Osteoblast (primary cell): ENCODE results near the gene DAB2IP. TPM values are rescaled to one million over a fixed set of nuclear protein-coding genes. Genes with fewer than 3 reads are reported as not detected.

Experiments
- DNase-seq: peaks from one replicate; pipeline ENCODE4 v3.0.0; 2011; ENCODE audit warnings: low spot score, mixed read lengths; ENCODE audit not compliant: insufficient read length; ENCODE audit errors: missing footprints
- H2AFZ ChIP-seq: 2 replicates; pipeline ENCODE4 v1.6.0; 2011; ENCODE audit warnings: mild to moderate bottlenecking, low read length
- H3K27ac ChIP-seq: 2 replicates; pipeline ENCODE4 v1.5.1; 2011; ENCODE audit warnings: mild to moderate bottlenecking, low read depth, low read length, moderate library complexity
- H3K27me3 ChIP-seq: 2 replicates; pipeline ENCODE4 v1.6.0; 2012; ENCODE audit warnings: mild to moderate bottlenecking, control low read depth, inconsistent platforms, low read length, moderate library complexity; ENCODE audit not compliant: insufficient read depth
- H3K36me3 ChIP-seq: 2 replicates; pipeline ENCODE4 v1.5.1; 2011; ENCODE audit warnings: mild to moderate bottlenecking, low read length, control low read depth, moderate library complexity; ENCODE audit not compliant: insufficient read depth
- H3K4me1 ChIP-seq: 2 replicates; pipeline ENCODE4 v1.5.1; 2011; ENCODE audit warnings: mild to moderate bottlenecking, low read length, control low read depth, moderate library complexity; ENCODE audit not compliant: insufficient read depth
- H3K4me2 ChIP-seq: 2 replicates; pipeline ENCODE4 v1.6.0; 2011; ENCODE audit warnings: mild to moderate bottlenecking, low read length; ENCODE audit not compliant: insufficient read depth
- H3K4me3 ChIP-seq: fragments of 200-600 bp; sonication (generic); 3 replicates; pipeline ENCODE4 v1.5.1; 2012; ENCODE audit warnings: mild to moderate bottlenecking, low read length, inconsistent platforms; ENCODE audit not compliant: insufficient read depth
- H3K79me2 ChIP-seq: 2 replicates; pipeline ENCODE4 v1.6.0; 2012; ENCODE audit warnings: mild to moderate bottlenecking, low read length, control low read depth, inconsistent platforms; ENCODE audit not compliant: insufficient read depth
- H3K9me3 ChIP-seq: 2 replicates; pipeline ENCODE4 v1.5.1; 2011; ENCODE audit warnings: low read depth, low read length, control low read depth
- H4K20me1 ChIP-seq: 2 replicates; pipeline ENCODE4 v1.6.0; 2012; ENCODE audit warnings: mild to moderate bottlenecking, low read length, control low read depth; ENCODE audit not compliant: insufficient read depth
- CTCF ChIP-seq: IDR thresholded peaks from 2 replicates; pipeline ENCODE4 v1.5.1; 2011; ENCODE audit warnings: mild to moderate bottlenecking, low read depth, low read length, moderate library complexity; ENCODE audit errors: extremely low read depth
- total RNA-seq: library from RNA; depleted of rRNA; stranded (reverse); fragments of >200 nt; gene quantifications from 2 replicates; pipeline ENCODE4 v1.2.3, GENCODE V29; 2012

The DAB2IP gene
- total RNA-seq, 1 donor: 60.8 TPM

- Histone ChIP-seq H3K9me3 (no peaks in the 10 kb centered on the region), H2AFZ (no peak overlapping the region), H3K36me3 (no peaks in the 10 kb centered on the region), H3K4me1 (peaks cover 8% of the 10 kb centered on the region), H4K20me1 (no peaks in the 10 kb centered on the region), H3K27ac (no peak overlapping the region), H3K27me3 (peaks cover 34% of the 10 kb centered on the region), H3K4me3 (no peak overlapping the region), H3K4me2 (no peak overlapping the region), H3K79me2 (no peaks in the 10 kb centered on the region)
- TF ChIP-seq CTCF: no peak
- DNase-seq: peak; percentile 34
Measured at GRCh38 chr9:121648799-121649198, 2.6 kb upstream of the DAB2IP start.

- Histone ChIP-seq H4K20me1 (no peaks in the 10 kb centered on the region), H3K27me3 (peaks cover 37% of the 10 kb centered on the region), H3K4me2 (no peak overlapping the region)
Measured at GRCh38 chr9:121649476-121650216, 1.8 kb upstream of the DAB2IP start.

GRCh38 chr9:121650217-121651007, 1.0 kb upstream of the DAB2IP start:
- Histone ChIP-seq H3K27me3 (peaks cover 37% of the 10 kb centered on the region), H3K27ac (no peak overlapping the region), H3K79me2 (no peaks in the 10 kb centered on the region), H3K9me3 (no peaks in the 10 kb centered on the region), H3K4me1 (peaks cover 8% of the 10 kb centered on the region), H3K36me3 (no peaks in the 10 kb centered on the region), H3K4me2 (no peak overlapping the region), H2AFZ (no peak overlapping the region), H4K20me1 (no peaks in the 10 kb centered on the region), H3K4me3 (no peak overlapping the region)
- DNase-seq: peak; percentile 73
- no peak for TF ChIP-seq CTCF

More at GRCh38 chr9:121649476-121650216, 1.8 kb upstream of the DAB2IP start:
- no peak overlapping the region for H3K4me3 ChIP-seq
- no peak overlapping the region for H2AFZ ChIP-seq
- no peaks in the 10 kb centered on the region for H3K36me3 ChIP-seq
- H3K4me1 ChIP-seq: peaks cover 8% of the 10 kb centered on the region
- no peak overlapping the region for H3K27ac ChIP-seq
- peak; percentile 21 for DNase-seq
- no peak for TF ChIP-seq CTCF
- H3K9me3 ChIP-seq: no peaks in the 10 kb centered on the region
- H3K79me2 ChIP-seq: no peaks in the 10 kb centered on the region

GRCh38 chr9:121651008-121651294, 483 bp upstream of the DAB2IP start:
- H3K27me3 ChIP-seq: peaks cover 37% of the 10 kb centered on the region
- no peaks in the 10 kb centered on the region for H3K36me3 ChIP-seq
- no peak for TF ChIP-seq CTCF
- peaks cover 8% of the 10 kb centered on the region for H3K4me1 ChIP-seq
- no peak for DNase-seq
- peak overlapping the region; percentile 57 for H3K4me3 ChIP-seq
- no peaks in the 10 kb centered on the region for H3K9me3 ChIP-seq
- no peaks in the 10 kb centered on the region for H4K20me1 ChIP-seq
- H2AFZ ChIP-seq: no peak overlapping the region
- peak overlapping the region; percentile 33 for H3K4me2 ChIP-seq
- H3K79me2 ChIP-seq: no peaks in the 10 kb centered on the region
- H3K27ac ChIP-seq: no peak overlapping the region
